Stomach (tissue), 9 donors: ENCODE data around the gene KIF3C. TPM values are rescaled to one million over a fixed set of nuclear protein-coding genes. Genes with fewer than 3 reads are reported as not detected.

Experiments
- DNase-seq, 2 donors: peaks; one replicate each; pipeline versions ENCODE4 v3.0.0 to v3.0.0-alpha.2; 2013 to 2019
- H3K27ac ChIP-seq, 5 donors: fragments of 200-600 bp in 4 of 5; sonication (generic) in 4 of 5; one replicate each; pipeline ENCODE4 v1.5.1; 2013 to 2019; ENCODE audit warnings: mild to moderate bottlenecking in 1 of 5, moderate library complexity in 1 of 5
- H3K27me3 ChIP-seq, 3 donors: fragments of 200-600 bp; sonication (generic); one replicate each; pipeline ENCODE4 v1.5.1; 2017 to 2019; ENCODE audit warnings: mixed run types in 1 of 3
- H3K36me3 ChIP-seq, 4 donors: fragments of 200-600 bp; sonication (generic); 1 replicate in 3 of 4; 2 replicates in 1 of 4; pipeline ENCODE4 v1.5.1; 2016 to 2019
- H3K4me1 ChIP-seq, 4 donors: fragments of 200-600 bp; sonication (generic); one replicate each; pipeline ENCODE4 v1.5.1; 2016 to 2019
- H3K4me3 ChIP-seq, 4 donors: fragments of 200-600 bp; sonication (generic) in 3 of 4; one replicate each; pipeline ENCODE4 v1.5.1; 2016 to 2019; ENCODE audit warnings: mild to moderate bottlenecking in 1 of 4
- H3K9me3 ChIP-seq, 4 donors: fragments of 200-600 bp; sonication (generic); one replicate each; pipeline ENCODE4 v1.5.1; 2016 to 2019
- CTCF ChIP-seq, 7 experiments: fragments of 450-650 bp in 4 of 7; fragments of 200-600 bp in 3 of 7; sonication (generic) in 3 of 7; IDR thresholded peaks; one replicate each; pipeline ENCODE4 v1.5.1; 2016 to 2019; ENCODE audit warnings: antibody characterized with exemption in 7 of 7, control low read depth in 2 of 7, mild to moderate bottlenecking in 1 of 7
- EP300 ChIP-seq: sonication (generic); formaldehyde crosslinking; IDR thresholded peaks from one replicate; pipeline ENCODE4 v1.6.1; 2017; ENCODE audit warnings: antibody characterized with exemption
- POLR2A ChIP-seq, 4 donors: fragments of 450-650 bp; IDR thresholded peaks; one replicate each; pipeline ENCODE4 v1.6.1; 2016; ENCODE audit warnings: antibody characterized with exemption in 4 of 4, control low read depth in 2 of 4, mild to moderate bottlenecking in 1 of 4, moderate library complexity in 1 of 4
- POLR2AphosphoS5 ChIP-seq, 3 donors: sonication (generic); formaldehyde crosslinking; IDR thresholded peaks; one replicate each; pipeline ENCODE4 v1.6.1; 2016; ENCODE audit warnings: antibody characterized with exemption in 3 of 3
- WGBS, 5 donors: extraction: QIAGEN DNeasy Blood & Tissue Kit in 3 of 5; methylation state at CpG; one replicate each; pipeline versions ENCODE4 v1.1.5 to v1.1.7; 2013 to 2018; 5-methylcytosine and 5-hydroxymethylcytosine counted together
- intact Hi-C: fragments of 100-400 bp; cut with DNase I; formaldehyde crosslinking; loops from one replicate; pipeline ENCODE4 v1.15.1; 2023; ENCODE audit warnings: low total_unique reads
- polyA plus RNA-seq, 3 donors: library from polyadenylated mRNA; stranded (reverse); fragments of 200-250 nt; gene quantifications; one replicate each; pipeline ENCODE4 v1.2.3, GENCODE V29; 2013
- total RNA-seq, 5 donors: library from RNA; depleted of rRNA; stranded (reverse); fragments of >200 nt; gene quantifications; one replicate each; pipeline versions ENCODE4 v1.1.0 to v1.2.3, GENCODE V29; 2014 to 2016
- donor health status: healthy with polysubstance abuse.
- donor health status: Bipolar disorder and iron deficiency.
- donor health status: healthy.

KIF3C gene
- total and polyA plus RNA-seq, 8 donors = 0.29 to 7.3 (median 2.4) TPM; not detected in 1

DNA sequence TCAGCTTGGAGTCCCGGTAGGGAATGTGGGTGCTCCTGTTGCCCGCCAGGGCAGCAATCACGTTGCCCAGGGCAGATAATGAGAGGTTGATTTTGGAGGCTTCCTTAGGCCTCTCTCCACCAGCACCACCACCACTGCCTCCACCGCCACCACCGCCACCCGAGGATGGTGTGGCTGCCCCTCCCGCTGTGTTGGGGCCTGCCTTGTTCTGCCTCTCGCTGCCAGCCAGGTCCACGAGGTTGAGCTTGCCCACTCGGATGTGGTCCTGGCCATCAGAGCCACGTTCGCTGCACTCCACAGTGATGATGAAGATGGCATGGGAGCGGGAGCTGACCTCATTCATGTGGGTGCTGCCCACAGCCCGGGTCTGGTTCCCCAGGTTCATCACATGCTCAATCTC is 1.3 kb downstream of the KIF3C start:
- H3K9me3 ChIP-seq = no peaks in the 10 kb centered on the region
- H3K4me3 ChIP-seq = no peak overlapping the region
- H3K4me1 ChIP-seq = peaks cover 5 to 59% (median 39%) of the 10 kb centered on the region in 4 donors
- peaks cover 0 to 4% (median 0%) of the 10 kb centered on the region in 4 donors for H3K36me3 ChIP-seq
- no peaks in the 10 kb centered on the region for H3K27me3 ChIP-seq
- TF ChIP-seq EP300 (no peak), POLR2AphosphoS5 (IDR thresholded peaks at IDR 0.05) (no peak), CTCF (IDR thresholded peaks at IDR 0.05) (no peak), POLR2A (IDR thresholded peaks at IDR 0.05) (no peak)
- no peak for DNase-seq
- intact Hi-C loops = no loop called here
- H3K27ac ChIP-seq = no peak overlapping the region
- WGBS, 5 donors = 93 to 96% (median 94%) methylated on average over 11 to 14 of the region's 14 CpGs

GRCh38 chr2:25980076-25980887 is 2.0 kb downstream of the KIF3C start:
- Histone ChIP-seq H3K9me3 (no peaks in the 10 kb centered on the region), H3K27ac (no peak overlapping the region), H3K36me3 (peaks cover 0 to 4% (median 0%) of the 10 kb centered on the region in 4 donors), H3K27me3 (no peaks in the 10 kb centered on the region), H3K4me3 (no peak overlapping the region), H3K4me1 (peaks cover 5 to 59% (median 39%) of the 10 kb centered on the region in 4 donors)
- WGBS, 5 donors = 95 to 97% (median 96%) methylated on average over 20 to 29 of the region's 29 CpGs
- intact Hi-C loops = no loop called here
- DNase-seq = no peak
- no peak for TF ChIP-seq EP300
- no peak for TF ChIP-seq CTCF (IDR thresholded peaks at IDR 0.05)

- H3K36me3 ChIP-seq = peaks cover 0 to 4% (median 0%) of the 10 kb centered on the region in 4 donors
- no peak overlapping the region for H3K4me3 ChIP-seq
- no peak for DNase-seq
- intact Hi-C loops = no loop called here
- H3K4me1 ChIP-seq = peaks cover 5 to 59% (median 39%) of the 10 kb centered on the region in 4 donors
- no peaks in the 10 kb centered on the region for H3K9me3 ChIP-seq
- TF ChIP-seq EP300 (no peak), CTCF (IDR thresholded peaks at IDR 0.05) (no peak), POLR2A (IDR thresholded peaks at IDR 0.05) (no peak), POLR2AphosphoS5 (IDR thresholded peaks at IDR 0.05) (no peak)
- no peaks in the 10 kb centered on the region for H3K27me3 ChIP-seq
- no peak overlapping the region for H3K27ac ChIP-seq
- 75 to 91% (median 80%) methylated on average over 2 of the region's 2 CpGs for WGBS, 5 donors
These were observed 3.3 kb downstream of the KIF3C start for GRCh38 chr2:25979001-25979400.

DNA sequence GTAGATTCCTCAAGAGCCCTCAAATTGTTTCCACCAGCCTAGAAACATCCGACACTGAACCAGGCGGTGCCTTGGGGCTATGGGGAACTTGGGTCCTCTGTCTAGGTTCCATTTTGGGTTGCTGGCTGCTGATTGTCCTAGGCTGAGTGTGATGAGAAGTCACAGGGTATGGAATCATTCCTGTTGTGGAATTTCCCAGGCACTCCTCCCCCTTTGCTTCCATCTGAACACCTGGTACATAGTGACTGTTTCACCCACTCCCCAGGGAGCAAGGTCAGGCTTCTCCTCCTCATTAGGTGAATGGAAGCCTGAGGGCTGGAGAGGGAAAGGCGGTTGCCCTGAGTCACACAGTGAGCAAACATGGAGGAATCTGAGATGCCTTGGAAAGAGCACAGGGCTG is 4.5 kb downstream of the KIF3C start:
- Histone ChIP-seq H3K27me3 (no peaks in the 10 kb centered on the region), H3K4me3 (no peak overlapping the region), H3K9me3 (no peaks in the 10 kb centered on the region), H3K4me1 (peaks cover 5 to 55% (median 36%) of the 10 kb centered on the region in 4 donors), H3K27ac (no peak overlapping the region), H3K36me3 (peaks cover 0 to 4% (median 0%) of the 10 kb centered on the region in 4 donors)
- 85 to 95% (median 92%) methylated on average over 3 of the region's 3 CpGs for WGBS, 5 donors
- TF ChIP-seq CTCF (IDR thresholded peaks at IDR 0.05) (no peak), EP300 (no peak), POLR2AphosphoS5 (IDR thresholded peaks at IDR 0.05) (no peak), POLR2A (IDR thresholded peaks at IDR 0.05) (no peak)
- intact Hi-C loops = no loop called here
- DNase-seq = no peak
